Skeletal muscle satellite cell (primary cell): ENCODE measurements around the gene TBC1D2B.
"Not testable (repeated sequence)": the region's sequence is repeated elsewhere in the genome, so short reads cannot be mapped to it uniquely, and the experiment has no call there.

Experiments used
- H3K27me3 ChIP-seq: 2 replicates; pipeline ENCODE4 v1.7.0; 2013; ENCODE audit warnings: low read length; ENCODE audit not compliant: control insufficient read depth, insufficient read depth
- H3K36me3 ChIP-seq: 2 replicates; pipeline ENCODE4 v1.7.0; 2013; ENCODE audit warnings: mild to moderate bottlenecking, control low read depth, low read length; ENCODE audit not compliant: insufficient read depth
- H3K4me1 ChIP-seq: 2 replicates; pipeline ENCODE4 v1.7.0; 2013; ENCODE audit warnings: low read length; ENCODE audit not compliant: control insufficient read depth, insufficient read depth
- H3K4me2 ChIP-seq: 2 replicates; pipeline ENCODE4 v1.7.0; 2013; ENCODE audit warnings: mild to moderate bottlenecking, low read length
- H3K4me3 ChIP-seq: 2 replicates; pipeline ENCODE4 v1.7.0; 2013; ENCODE audit warnings: low read length
- H3K9ac ChIP-seq: 2 replicates; pipeline ENCODE4 v1.7.0; 2013; ENCODE audit warnings: mild to moderate bottlenecking, low read depth, low read length, moderate library complexity
- H3K9me3 ChIP-seq: replicated peaks from 2 replicates; pipeline ENCODE4 v1.7.0; 2013; ENCODE audit warnings: mild to moderate bottlenecking, control low read depth, low read length

The TBC1D2B gene

GRCh38 chr15:77979157-77979556 lies 98.4 kb downstream of the TBC1D2B start:
- not testable (repeated sequence) for H3K9ac ChIP-seq, H3K4me3 ChIP-seq, H3K36me3 ChIP-seq, H3K4me2 ChIP-seq, H3K9me3 ChIP-seq, H3K27me3 ChIP-seq
- H3K4me1 ChIP-seq: peaks cover 16% of the 10 kb centered on the region

DNA sequence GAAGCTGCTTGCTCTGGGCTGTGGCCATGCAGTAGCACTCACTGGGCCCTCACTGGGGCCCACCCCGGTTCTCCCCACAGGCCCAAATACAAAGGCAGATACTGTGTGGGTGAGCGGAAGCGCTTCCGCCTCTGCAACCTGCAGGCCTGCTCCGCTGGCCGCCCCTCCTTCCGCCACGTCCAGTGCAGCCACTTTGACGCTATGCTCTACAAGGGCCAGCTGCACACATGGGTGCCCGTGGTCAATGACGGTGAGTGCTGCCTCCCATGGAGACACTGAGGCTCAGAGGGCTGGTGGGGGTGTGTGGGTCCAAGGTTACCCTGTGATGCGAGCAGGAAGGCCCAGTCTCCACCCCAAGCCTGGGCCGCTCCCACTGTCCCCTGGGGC lies 98.8 kb downstream of the TBC1D2B start:
- H3K27me3 ChIP-seq: not testable (repeated sequence)

DNA sequence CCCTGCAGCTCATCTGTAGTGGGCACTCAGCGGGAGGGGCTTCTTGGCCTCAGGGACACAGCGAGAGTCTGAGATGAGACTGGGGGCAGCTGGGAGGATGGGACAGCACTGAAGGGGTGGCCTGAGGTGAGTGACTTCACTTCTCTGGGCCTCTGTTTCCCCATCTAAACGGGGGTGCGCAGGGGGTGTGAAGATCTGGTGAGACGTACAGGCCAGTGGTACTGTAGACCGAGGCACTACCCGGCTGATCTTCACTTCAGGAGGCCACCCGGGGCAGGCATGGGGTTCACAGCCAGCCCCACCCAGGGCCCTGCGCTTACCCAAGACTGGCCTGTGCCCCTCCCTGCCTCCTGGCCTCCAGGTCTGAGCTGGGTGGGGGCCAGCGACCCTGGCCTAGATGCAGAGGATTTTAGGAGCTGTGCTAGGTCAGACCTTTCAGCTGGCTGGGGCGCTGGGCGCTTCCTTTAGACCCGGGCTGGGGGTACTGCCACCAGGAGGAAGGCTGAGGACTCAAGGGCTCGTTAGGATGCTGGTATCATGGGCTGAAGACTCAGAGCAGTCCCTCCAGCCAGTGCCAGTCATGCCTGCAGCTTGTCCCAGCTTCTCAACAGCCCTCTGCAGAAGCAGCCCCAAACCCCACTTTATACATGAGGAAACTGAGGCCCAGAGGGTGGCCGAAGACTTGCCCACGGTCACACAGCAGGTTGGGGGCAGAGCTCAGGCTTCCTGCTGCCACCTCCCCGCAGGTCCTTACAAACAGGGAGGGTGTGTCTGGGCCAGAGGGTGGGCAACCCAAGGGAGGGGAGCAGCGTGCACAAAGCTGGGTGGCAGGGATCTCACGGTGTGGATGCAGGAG lies 99.4 kb downstream of the TBC1D2B start:
- H3K27me3 ChIP-seq, H3K4me3 ChIP-seq, H3K9me3 ChIP-seq, H3K9ac ChIP-seq, H3K36me3 ChIP-seq, H3K4me2 ChIP-seq: not testable (repeated sequence)
- H3K4me1 ChIP-seq: peaks cover 17% of the 10 kb centered on the region

More for the DNA sequence above, 98.8 kb downstream of the TBC1D2B start:
- H3K9me3 ChIP-seq, H3K9ac ChIP-seq, H3K36me3 ChIP-seq, H3K4me3 ChIP-seq, H3K4me2 ChIP-seq: not testable (repeated sequence)
- peaks cover 16% of the 10 kb centered on the region for H3K4me1 ChIP-seq

DNA sequence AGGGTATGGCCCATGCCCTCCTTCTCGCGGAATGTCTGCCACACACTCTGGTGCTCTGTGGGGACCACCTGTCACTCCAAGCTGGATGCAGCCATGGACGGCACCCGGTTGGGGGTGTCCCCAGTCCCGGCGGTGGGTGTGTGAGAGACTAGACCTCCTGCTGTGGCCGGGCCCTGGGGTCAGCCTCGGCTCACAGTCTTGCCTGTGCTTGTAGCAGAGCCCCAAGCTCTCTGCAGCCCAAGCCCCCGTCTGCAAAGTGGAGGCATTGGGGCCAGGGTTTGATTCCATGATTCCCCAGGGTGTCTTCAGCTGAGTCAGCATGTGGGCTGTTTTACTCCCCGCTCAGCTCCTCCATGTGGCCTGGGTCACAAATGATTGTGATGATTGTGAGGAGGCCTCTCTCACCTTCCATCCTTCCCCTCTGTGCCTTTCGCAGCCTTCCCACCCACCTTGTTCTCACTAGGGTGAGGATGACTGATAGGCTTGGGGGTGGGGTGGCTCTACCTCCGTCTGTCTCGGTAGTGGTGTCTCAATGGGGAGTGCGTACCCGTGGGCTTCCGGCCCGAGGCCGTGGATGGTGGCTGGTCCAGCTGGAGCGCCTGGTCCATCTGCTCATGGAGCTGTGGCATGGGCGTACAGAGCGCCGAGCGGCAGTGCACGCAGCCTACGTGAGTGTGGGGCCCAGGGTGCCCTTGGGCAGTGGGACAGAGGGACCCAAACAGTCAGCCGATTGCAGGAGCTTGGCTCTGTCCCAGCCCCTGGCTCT lies 100.6 kb downstream of the TBC1D2B start:
- H3K36me3 ChIP-seq, H3K4me2 ChIP-seq, H3K4me3 ChIP-seq, H3K27me3 ChIP-seq, H3K9ac ChIP-seq, H3K9me3 ChIP-seq: not testable (repeated sequence)
- peaks cover 19% of the 10 kb centered on the region for H3K4me1 ChIP-seq

GRCh38 chr15:77976095-77976450 lies 101.4 kb downstream of the TBC1D2B start:
- H3K9me3 ChIP-seq, H3K4me2 ChIP-seq, H3K4me3 ChIP-seq, H3K9ac ChIP-seq, H3K27me3 ChIP-seq, H3K36me3 ChIP-seq: not testable (repeated sequence)
- H3K4me1 ChIP-seq: peaks cover 22% of the 10 kb centered on the region

GRCh38 chr15:77975332-77976094 lies 102.0 kb downstream of the TBC1D2B start:
- no peaks in the 10 kb centered on the region for H3K36me3 ChIP-seq
- no peak overlapping the region for H3K9ac ChIP-seq
- no peak overlapping the region for H3K4me3 ChIP-seq
- no peak overlapping the region for H3K4me2 ChIP-seq
- no peaks in the 10 kb centered on the region for H3K27me3 ChIP-seq
- H3K9me3 ChIP-seq: no peaks in the 10 kb centered on the region
- peaks cover 22% of the 10 kb centered on the region for H3K4me1 ChIP-seq

DNA sequence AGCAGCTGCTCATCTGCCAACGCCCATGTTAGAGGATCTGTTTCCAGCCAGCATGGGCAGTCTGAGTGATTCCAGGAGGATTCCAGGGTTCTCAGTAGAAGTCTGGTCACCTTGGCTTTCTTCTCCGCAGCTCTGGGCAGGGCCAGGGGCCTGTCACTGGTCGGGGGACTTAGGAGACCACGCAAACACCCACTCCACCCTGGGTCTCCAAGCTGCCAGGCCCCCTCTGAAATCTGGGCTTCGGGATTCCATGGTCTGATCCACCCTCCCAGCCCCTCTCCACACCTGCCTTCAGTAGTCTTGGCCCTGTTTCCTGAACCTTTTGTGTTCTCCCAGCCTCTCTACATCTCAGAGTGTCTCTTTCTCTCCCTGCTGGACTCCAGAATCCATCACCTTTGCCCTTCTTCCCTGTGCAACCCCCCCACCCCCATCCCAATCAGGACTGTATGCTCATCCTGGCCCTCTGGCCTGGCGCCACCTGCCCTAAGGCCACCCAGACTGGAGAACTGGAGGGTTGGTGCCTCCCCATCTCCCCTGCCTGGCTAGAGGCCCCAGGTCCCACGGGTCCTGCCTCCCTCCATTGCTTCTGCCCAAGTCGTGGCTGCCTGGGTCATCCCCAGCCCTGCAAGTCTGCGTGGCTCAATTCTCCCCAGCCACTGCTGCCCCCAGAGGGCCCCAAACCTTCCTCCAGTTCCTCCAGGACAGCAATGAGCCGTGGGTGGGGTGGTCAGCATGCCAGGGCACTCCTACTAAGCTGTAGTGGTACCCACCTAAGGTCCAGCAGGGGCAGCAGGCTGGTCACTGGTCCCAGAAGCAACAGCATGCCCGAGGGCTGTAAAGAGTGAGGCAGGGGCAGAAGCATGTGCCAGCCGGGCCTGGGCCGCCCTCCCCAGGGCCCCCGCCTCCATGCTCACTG lies 102.8 kb downstream of the TBC1D2B start:
- H3K9me3 ChIP-seq: no peaks in the 10 kb centered on the region
- peaks cover 22% of the 10 kb centered on the region for H3K4me1 ChIP-seq
- no peaks in the 10 kb centered on the region for H3K27me3 ChIP-seq
- no peak overlapping the region for H3K4me2 ChIP-seq
- H3K9ac ChIP-seq: no peak overlapping the region
- no peak overlapping the region for H3K4me3 ChIP-seq
- no peaks in the 10 kb centered on the region for H3K36me3 ChIP-seq

DNA sequence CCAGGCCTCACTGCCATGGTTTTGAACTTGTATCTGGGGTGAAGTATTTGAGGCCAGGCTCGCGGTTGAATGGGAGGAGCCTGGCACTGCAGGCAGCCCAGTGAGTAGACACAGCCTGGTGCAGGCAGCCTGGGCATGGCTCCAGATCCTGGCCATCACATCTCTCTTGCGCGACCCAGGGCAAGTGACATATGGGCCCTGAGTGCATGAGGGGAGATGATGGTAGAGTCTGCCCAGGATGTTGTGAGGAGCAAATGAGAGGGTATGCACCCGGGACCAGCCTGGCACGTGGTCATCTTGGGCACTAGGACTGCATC lies 103.5 kb downstream of the TBC1D2B start:
- peak overlapping the region; percentile 48 for H3K4me2 ChIP-seq
- H3K4me3 ChIP-seq: peak overlapping the region; percentile 45
- H3K36me3 ChIP-seq: no peaks in the 10 kb centered on the region
- H3K4me1 ChIP-seq: peaks cover 19% of the 10 kb centered on the region
- no peaks in the 10 kb centered on the region for H3K27me3 ChIP-seq
- H3K9ac ChIP-seq: no peak overlapping the region
- H3K9me3 ChIP-seq: no peaks in the 10 kb centered on the region

DNA sequence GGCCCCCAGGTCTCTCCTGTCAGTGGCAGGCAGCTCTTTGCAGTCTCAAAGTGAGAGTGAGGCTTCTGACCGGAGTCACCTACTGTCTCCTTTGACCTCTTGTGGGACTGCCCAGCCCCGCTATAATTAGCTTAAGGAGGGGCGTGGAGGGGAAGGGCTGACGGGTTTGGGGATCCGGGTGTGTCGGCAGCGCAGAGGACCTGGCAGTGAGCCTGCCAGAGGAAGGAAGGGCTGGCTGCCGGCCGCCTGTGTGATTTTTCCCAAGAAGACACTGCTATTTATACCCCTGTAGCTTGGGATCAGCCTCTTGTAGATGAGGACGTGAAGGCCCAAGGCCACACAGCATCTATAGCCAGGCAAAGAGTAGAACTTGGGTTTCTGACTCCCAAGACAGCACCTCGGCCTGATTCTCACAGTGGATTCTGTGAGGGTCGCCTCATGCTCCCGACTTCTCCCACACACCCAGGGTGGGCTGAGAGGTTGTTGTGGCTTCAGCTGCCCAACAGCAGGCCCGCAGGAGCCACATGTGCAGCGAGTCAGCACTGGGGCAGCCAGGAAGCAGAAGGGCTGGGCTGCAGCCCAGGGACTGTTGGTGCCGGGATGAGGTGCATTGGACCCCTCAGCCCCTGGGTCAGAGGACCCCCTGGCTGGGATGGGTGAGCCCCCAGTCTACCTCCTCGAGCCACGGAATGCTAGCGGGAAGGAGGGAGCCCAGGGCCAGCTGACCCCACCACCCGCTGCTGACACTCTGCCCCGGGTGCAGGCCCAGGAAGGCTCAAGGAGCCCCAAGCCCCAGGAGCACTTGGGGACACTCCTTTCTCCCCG lies 104.0 kb downstream of the TBC1D2B start:
- Histone ChIP-seq H3K4me3 (peak overlapping the region; percentile 45), H3K4me1 (peaks cover 19% of the 10 kb centered on the region), H3K4me2 (peak overlapping the region; percentile 48)
- H3K9ac ChIP-seq, H3K27me3 ChIP-seq, H3K36me3 ChIP-seq, H3K9me3 ChIP-seq: not testable (repeated sequence)

DNA sequence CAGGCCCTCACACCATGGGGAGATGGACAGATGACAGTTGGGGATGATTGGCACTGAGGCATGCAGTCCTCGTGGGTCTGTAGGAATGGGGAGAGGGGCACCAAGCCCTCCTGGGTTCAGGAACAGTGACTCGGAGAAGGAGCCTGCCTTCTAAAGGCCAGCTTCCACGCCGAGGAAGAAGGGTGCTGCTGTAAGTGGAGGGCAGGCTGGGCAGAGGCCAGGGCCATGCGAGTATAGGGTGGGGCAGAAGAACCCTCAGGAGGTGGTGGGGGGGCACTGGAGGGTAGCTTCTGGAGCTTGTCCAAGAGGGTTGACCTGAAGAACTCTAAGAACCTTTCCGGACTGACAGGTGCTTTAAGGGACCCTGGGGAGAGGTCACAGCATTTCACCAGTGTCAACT lies 104.8 kb downstream of the TBC1D2B start:
- not testable (repeated sequence) for H3K4me2 ChIP-seq, H3K9me3 ChIP-seq, H3K9ac ChIP-seq, H3K36me3 ChIP-seq, H3K27me3 ChIP-seq, H3K4me3 ChIP-seq
- peaks cover 19% of the 10 kb centered on the region for H3K4me1 ChIP-seq
